ENCODE results near the gene NEK4. TPM values are rescaled to one million over a fixed set of nuclear protein-coding genes. Genes with fewer than 3 reads are reported as not detected.

The NEK4 gene
- total and polyA plus RNA-seq, 2 of the 13 experiments (the other 11 are each of a cell fraction or from before 2014, with no cell fraction given) = 16.5 to 38.0 TPM

- peak; percentile 39; the same call in 1 of the 2 replicates for TF ChIP-seq ZNF891 (CRISPR knock-in tag; IDR thresholded peaks at IDR 0.05)
- 0 out of 2 replicates have a peak, but pooled peaks have one; percentile 33 for TF ChIP-seq POLR2G (IDR thresholded peaks at IDR 0.05; ENCODE audit: low read depth, low read length)
- TF ChIP-seq RXRA (CRISPR knock-in tag; IDR thresholded peaks at IDR 0.05) = peak; percentile 98
- TF ChIP-seq, protein P1, sequence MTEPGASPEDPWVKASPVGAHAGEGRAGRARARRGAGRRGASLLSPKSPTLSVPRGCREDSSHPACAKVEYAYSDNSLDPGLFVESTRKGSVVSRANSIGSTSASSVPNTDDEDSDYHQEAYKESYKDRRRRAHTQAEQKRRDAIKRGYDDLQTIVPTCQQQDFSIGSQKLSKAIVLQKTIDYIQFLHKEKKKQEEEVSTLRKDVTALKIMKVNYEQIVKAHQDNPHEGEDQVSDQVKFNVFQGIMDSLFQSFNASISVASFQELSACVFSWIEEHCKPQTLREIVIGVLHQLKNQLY (CRISPR knock-in tag; IDR thresholded peaks at IDR 0.05) = no peak
- peak; percentile 85 for TF ChIP-seq ZFX (CRISPR knock-in tag; IDR thresholded peaks at IDR 0.05; ENCODE audit: low read depth)
- TF ChIP-seq ZNF740 (CRISPR knock-in tag; IDR thresholded peaks at IDR 0.05) = no peak
- peak; percentile 35 for TF ChIP-seq YY1 (IDR thresholded peaks at IDR 0.05; ENCODE audit: insufficient read depth, insufficient replicate concordance, low read depth, low read length)
- TF ChIP-seq RNF219 (CRISPR knock-in tag; IDR thresholded peaks at IDR 0.05) = no peak
- TF ChIP-seq, protein P2, sequence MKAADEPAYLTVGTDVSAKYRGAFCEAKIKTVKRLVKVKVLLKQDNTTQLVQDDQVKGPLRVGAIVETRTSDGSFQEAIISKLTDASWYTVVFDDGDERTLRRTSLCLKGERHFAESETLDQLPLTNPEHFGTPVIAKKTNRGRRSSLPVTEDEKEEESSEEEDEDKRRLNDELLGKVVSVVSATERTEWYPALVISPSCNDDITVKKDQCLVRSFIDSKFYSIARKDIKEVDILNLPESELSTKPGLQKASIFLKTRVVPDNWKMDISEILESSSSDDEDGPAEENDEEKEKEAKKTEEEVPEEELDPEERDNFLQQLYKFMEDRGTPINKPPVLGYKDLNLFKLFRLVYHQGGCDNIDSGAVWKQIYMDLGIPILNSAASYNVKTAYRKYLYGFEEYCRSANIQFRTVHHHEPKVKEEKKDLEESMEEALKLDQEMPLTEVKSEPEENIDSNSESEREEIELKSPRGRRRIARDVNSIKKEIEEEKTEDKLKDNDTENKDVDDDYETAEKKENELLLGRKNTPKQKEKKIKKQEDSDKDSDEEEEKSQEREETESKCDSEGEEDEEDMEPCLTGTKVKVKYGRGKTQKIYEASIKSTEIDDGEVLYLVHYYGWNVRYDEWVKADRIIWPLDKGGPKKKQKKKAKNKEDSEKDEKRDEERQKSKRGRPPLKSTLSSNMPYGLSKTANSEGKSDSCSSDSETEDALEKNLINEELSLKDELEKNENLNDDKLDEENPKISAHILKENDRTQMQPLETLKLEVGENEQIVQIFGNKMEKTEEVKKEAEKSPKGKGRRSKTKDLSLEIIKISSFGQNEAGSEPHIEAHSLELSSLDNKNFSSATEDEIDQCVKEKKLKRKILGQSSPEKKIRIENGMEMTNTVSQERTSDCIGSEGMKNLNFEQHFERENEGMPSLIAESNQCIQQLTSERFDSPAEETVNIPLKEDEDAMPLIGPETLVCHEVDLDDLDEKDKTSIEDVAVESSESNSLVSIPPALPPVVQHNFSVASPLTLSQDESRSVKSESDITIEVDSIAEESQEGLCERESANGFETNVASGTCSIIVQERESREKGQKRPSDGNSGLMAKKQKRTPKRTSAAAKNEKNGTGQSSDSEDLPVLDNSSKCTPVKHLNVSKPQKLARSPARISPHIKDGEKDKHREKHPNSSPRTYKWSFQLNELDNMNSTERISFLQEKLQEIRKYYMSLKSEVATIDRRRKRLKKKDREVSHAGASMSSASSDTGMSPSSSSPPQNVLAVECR (CRISPR knock-in tag; IDR thresholded peaks at IDR 0.05; ENCODE audit: borderline replicate concordance) = no peak; the same call in 1 of the 2 replicates
- TF ChIP-seq, protein P3, sequence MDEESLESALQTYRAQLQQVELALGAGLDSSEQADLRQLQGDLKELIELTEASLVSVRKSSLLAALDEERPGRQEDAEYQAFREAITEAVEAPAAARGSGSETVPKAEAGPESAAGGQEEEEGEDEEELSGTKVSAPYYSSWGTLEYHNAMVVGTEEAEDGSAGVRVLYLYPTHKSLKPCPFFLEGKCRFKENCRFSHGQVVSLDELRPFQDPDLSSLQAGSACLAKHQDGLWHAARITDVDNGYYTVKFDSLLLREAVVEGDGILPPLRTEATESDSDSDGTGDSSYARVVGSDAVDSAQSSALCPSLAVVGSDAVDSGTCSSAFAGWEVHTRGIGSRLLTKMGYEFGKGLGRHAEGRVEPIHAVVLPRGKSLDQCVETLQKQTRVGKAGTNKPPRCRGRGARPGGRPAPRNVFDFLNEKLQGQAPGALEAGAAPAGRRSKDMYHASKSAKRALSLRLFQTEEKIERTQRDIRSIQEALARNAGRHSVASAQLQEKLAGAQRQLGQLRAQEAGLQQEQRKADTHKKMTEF (CRISPR knock-in tag; IDR thresholded peaks at IDR 0.05) = 0 out of 2 replicates have a peak, but pooled peaks have one; percentile 42
- no peak for TF ChIP-seq ZBTB49 (CRISPR knock-in tag; IDR thresholded peaks at IDR 0.05; ENCODE audit: borderline replicate concordance)
- TF ChIP-seq ISL2 (CRISPR knock-in tag; IDR thresholded peaks at IDR 0.05) = no peak
- TF ChIP-seq ELF3 (CRISPR knock-in tag; IDR thresholded peaks at IDR 0.05) = peak; percentile 55
- TF ChIP-seq NRL (CRISPR knock-in tag; IDR thresholded peaks at IDR 0.05; ENCODE audit: borderline replicate concordance) = peak; percentile 30; the same call in 1 of the 2 replicates
- TF ChIP-seq HOXA3 (CRISPR knock-in tag; IDR thresholded peaks at IDR 0.05) = no peak
Measured at GRCh38 chr3:52794612-52795099, 23.9 kb upstream of the NEK4 start, which contains the start of gene ITIH3 (continued).

All from HepG2 (cell line).